BJ (cell line): ENCODE results near the gene DNASE2. TPM values are rescaled to one million over a fixed set of nuclear protein-coding genes. Genes with fewer than 3 reads are reported as not detected.

Experiments
- CTCF ChIA-PET: fragments of 350-600 bp; formaldehyde crosslinking; extraction: SDS; loops from one replicate; lab custom pipeline; 2021; ENCODE audit warnings: antibody characterized with exemption, inconsistent platforms; lab: Yijun Ruan, JAX
- POLR2A ChIA-PET: fragments of 300-600 bp; sonication (Branson Sonifier 250); formaldehyde crosslinking; extraction: SDS; loops from one replicate; lab custom pipeline; 2021; ENCODE audit warnings: antibody characterized with exemption; lab: Charles Lee
- DNase-seq: peaks from one replicate; pipeline ENCODE4 v3.0.0-alpha.2; 2011; ENCODE audit warnings: low read depth
- H3K27me3 ChIP-seq: 2 replicates; pipeline ENCODE4 v1.6.0; 2011; ENCODE audit warnings: low read length; ENCODE audit not compliant: control insufficient read depth, insufficient read depth
- H3K36me3 ChIP-seq: 2 replicates; pipeline ENCODE4 v1.5.1; 2011; ENCODE audit warnings: low read length; ENCODE audit not compliant: control insufficient read depth, insufficient read depth
- H3K4me3 ChIP-seq: 2 replicates; pipeline ENCODE4 v1.5.1; 2011; ENCODE audit warnings: low read depth, mild to moderate bottlenecking, control low read depth, low read length
- CTCF ChIP-seq: IDR thresholded peaks from 2 replicates; pipeline ENCODE4 v1.5.1; 2011; ENCODE audit warnings: low read depth, mild to moderate bottlenecking, control low read depth, inconsistent platforms, low read length, moderate library complexity; ENCODE audit not compliant: insufficient read depth
- polyA plus RNA-seq: library from polyadenylated mRNA; depleted of rRNA; stranded (reverse); fragments of >200 nt; gene quantifications from 2 replicates; pipeline ENCODE4 v1.2.3, GENCODE V29; 2011; rRNA removed
- small RNA-seq: library from RNA; depleted of rRNA; stranded (forward); fragments of <200 nt; gene quantifications from one replicate; pipeline ENCODE3, GENCODE V24; 2012; ENCODE audit warnings: low replicate concordance, low read depth; ENCODE audit not compliant: insufficient read length

Gene DNASE2
- polyA plus RNA-seq, 1 experiment = 68.8 TPM

- Histone ChIP-seq H3K4me3 (peak overlapping the region; percentile 44), H3K36me3 (no peaks in the 10 kb centered on the region), H3K27me3 (peaks cover 42% of the 10 kb centered on the region)
- ChIA-PET CTCF (interaction anchor here (1.1 to 2.6 kb wide), 4 partner anchors 14 to 76 kb away, joined by 4 to 15 read pairs (median 8); no protein-coding TSS in a partner anchor), POLR2A (no interaction called here)
- DNase-seq = no peak
- no peak for TF ChIP-seq CTCF
Observed at GRCh38 chr19:12833738-12834565, 47.3 kb downstream of the DNASE2 start.

GRCh38 chr19:12833418-12833737 is 47.9 kb downstream of the DNASE2 start:
- H3K27me3 ChIP-seq = peaks cover 42% of the 10 kb centered on the region
- TF ChIP-seq CTCF = no peak
- no peaks in the 10 kb centered on the region for H3K36me3 ChIP-seq
- DNase-seq = no peak
- 0 out of 2 replicates have a peak overlapping the region, but pooled peaks have one; percentile 6 for H3K4me3 ChIP-seq
- ChIA-PET POLR2A (no interaction called here), CTCF (interaction anchor here (2.4 kb wide), 1 partner anchor 68 kb away, joined by 10 read pairs; no protein-coding TSS in a partner anchor)

- ChIA-PET CTCF (interaction anchor here (0.6 to 6.0 kb wide), 2 partner anchors 19 to 1804 kb away, joined by 4 to 28 read pairs; no protein-coding TSS in a partner anchor), POLR2A (no interaction called here)
- Histone ChIP-seq H3K36me3 (no peaks in the 10 kb centered on the region), H3K27me3 (peaks cover 8% of the 10 kb centered on the region; the same call in 1 of the 2 replicates), H3K4me3 (no peak overlapping the region)
- DNase-seq = no peak
- no peak for TF ChIP-seq CTCF
Observed at GRCh38 chr19:12828494-12828893, 52.8 kb downstream of the DNASE2 start.

GRCh38 chr19:12825254-12826131 is 55.8 kb downstream of the DNASE2 start:
- POLR2A ChIA-PET = interaction anchor here (0.6 kb wide), 1 partner anchor 10 kb away, joined by 5 read pairs; no protein-coding TSS in a partner anchor

More at GRCh38 chr19:12825254-12826131, 55.8 kb downstream of the DNASE2 start:
- no peak for DNase-seq
- CTCF ChIA-PET = interaction anchor here (0.7 to 6.0 kb wide), 7 partner anchors 19 to 65 kb away, joined by 3 to 28 read pairs (median 4); partner anchors contain the start of genes RNASEH2A and THSD8
- peak; percentile 47 for TF ChIP-seq CTCF
- Histone ChIP-seq H3K4me3 (no peak overlapping the region), H3K27me3 (no peaks in the 10 kb centered on the region), H3K36me3 (no peaks in the 10 kb centered on the region)

Small RNA genes lying within 50 kb of the gene (small RNA-seq; reads per million reads assigned to genes)
- 0.63 reads per million for gene MIR5695
- not detected for gene MIR6794

Other genes starting within 250 kb of the DNASE2 start
- gene MAN2B1, start 214.7 kb downstream of the DNASE2 start, polyA plus RNA-seq = 31.7 and 66.9 TPM in 2 replicates
- 6.1 and 9.3 TPM in 2 replicates for gene WDR83, start 214.6 kb downstream of the DNASE2 start, polyA plus RNA-seq
- gene DHPS, start 199.6 kb downstream of the DNASE2 start, polyA plus RNA-seq = 64.7 and 92.2 TPM in 2 replicates
- not detected in 2 replicates for gene GNG14, start 193.5 kb downstream of the DNASE2 start, polyA plus RNA-seq
- gene FBXW9, start 184.8 kb downstream of the DNASE2 start, polyA plus RNA-seq = 7.7 and 13.6 TPM in 2 replicates
- gene TNPO2, start 157.5 kb downstream of the DNASE2 start, polyA plus RNA-seq = 49.6 and 77.3 TPM in 2 replicates
- 161 and 181 TPM in 2 replicates for gene TRIR, start 146.8 kb downstream of the DNASE2 start, polyA plus RNA-seq
- 163 and 250 TPM in 2 replicates for gene GET3, start 144.0 kb downstream of the DNASE2 start, polyA plus RNA-seq
- not detected in 2 replicates for gene BEST2, start 129.7 kb downstream of the DNASE2 start, polyA plus RNA-seq
- gene HOOK2, start 105.9 kb downstream of the DNASE2 start, polyA plus RNA-seq = 6.3 and 10.4 TPM in 2 replicates
- 36.8 and 49.4 TPM in 2 replicates for gene JUNB, start 90.0 kb downstream of the DNASE2 start, polyA plus RNA-seq
- 165 and 267 TPM in 2 replicates for gene PRDX2, start 79.6 kb downstream of the DNASE2 start, polyA plus RNA-seq
- 0.75 and 2.6 TPM in 2 replicates for gene THSD8, start 79.4 kb downstream of the DNASE2 start, polyA plus RNA-seq
- gene RNASEH2A, start 74.9 kb downstream of the DNASE2 start, polyA plus RNA-seq = 19.9 and 30.3 TPM in 2 replicates
- gene RTBDN, start 46.9 kb downstream of the DNASE2 start, polyA plus RNA-seq = 0.31 TPM in 1 of 2 replicates, not detected in the other
- 0.25 TPM in 1 of 2 replicates, not detected in the other for gene MAST1, start 42.9 kb downstream of the DNASE2 start, polyA plus RNA-seq
- not detected in 2 replicates for gene KLF1, start 5.8 kb upstream of the DNASE2 start, polyA plus RNA-seq
- gene GCDH, start 9.7 kb upstream of the DNASE2 start, polyA plus RNA-seq = 11.5 and 20.9 TPM in 2 replicates
- gene SYCE2, start 37.8 kb upstream of the DNASE2 start, polyA plus RNA-seq = 0.29 and 0.43 TPM in 2 replicates
- 15.5 and 33.6 TPM in 2 replicates for gene FARSA, start 52.3 kb upstream of the DNASE2 start, polyA plus RNA-seq
- 1,647 and 1,829 TPM in 2 replicates for gene CALR, start 57.2 kb upstream of the DNASE2 start, polyA plus RNA-seq
- 49.2 and 75.1 TPM in 2 replicates for gene RAD23A, start 64.4 kb upstream of the DNASE2 start, polyA plus RNA-seq
- 45.0 and 45.5 TPM in 2 replicates for gene GADD45GIP1, start 75.8 kb upstream of the DNASE2 start, polyA plus RNA-seq
- not detected in 2 replicates for gene DAND5, start 88.1 kb upstream of the DNASE2 start, polyA plus RNA-seq
- 12.8 and 29.4 TPM in 2 replicates for gene NFIX, start 114.0 kb upstream of the DNASE2 start, polyA plus RNA-seq
- gene LYL1, start 221.4 kb upstream of the DNASE2 start, polyA plus RNA-seq = 0.29 and 0.34 TPM in 2 replicates
- gene TRMT1, start 235.3 kb upstream of the DNASE2 start, polyA plus RNA-seq = 15.9 and 30.8 TPM in 2 replicates
- gene NACC1, start 236.8 kb upstream of the DNASE2 start, polyA plus RNA-seq = 46.8 and 98.7 TPM in 2 replicates